ENCODE measurements around the gene CCDC24.

DNA sequence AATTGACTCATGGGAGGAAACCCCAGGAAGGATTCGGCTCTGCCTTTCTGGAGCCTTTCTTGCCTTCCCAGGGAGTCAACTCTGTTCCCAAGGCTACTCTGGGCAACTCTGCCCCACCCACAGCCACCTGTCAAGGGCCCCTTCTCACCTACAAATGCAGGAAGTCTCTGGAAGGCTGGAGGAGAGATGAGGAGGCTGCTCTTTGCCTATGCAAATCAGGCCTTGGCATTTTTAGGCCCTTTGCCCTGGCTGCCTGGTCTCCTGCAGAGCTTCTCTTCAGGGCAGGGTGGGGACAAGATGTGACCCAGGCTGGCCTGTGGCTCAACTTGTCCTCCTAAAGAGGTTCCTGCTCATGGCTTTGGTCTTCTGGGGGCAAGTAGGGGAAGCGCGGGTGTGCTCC is 34.4 kb downstream of the CCDC24 start:
- TF ChIP-seq, protein P1, sequence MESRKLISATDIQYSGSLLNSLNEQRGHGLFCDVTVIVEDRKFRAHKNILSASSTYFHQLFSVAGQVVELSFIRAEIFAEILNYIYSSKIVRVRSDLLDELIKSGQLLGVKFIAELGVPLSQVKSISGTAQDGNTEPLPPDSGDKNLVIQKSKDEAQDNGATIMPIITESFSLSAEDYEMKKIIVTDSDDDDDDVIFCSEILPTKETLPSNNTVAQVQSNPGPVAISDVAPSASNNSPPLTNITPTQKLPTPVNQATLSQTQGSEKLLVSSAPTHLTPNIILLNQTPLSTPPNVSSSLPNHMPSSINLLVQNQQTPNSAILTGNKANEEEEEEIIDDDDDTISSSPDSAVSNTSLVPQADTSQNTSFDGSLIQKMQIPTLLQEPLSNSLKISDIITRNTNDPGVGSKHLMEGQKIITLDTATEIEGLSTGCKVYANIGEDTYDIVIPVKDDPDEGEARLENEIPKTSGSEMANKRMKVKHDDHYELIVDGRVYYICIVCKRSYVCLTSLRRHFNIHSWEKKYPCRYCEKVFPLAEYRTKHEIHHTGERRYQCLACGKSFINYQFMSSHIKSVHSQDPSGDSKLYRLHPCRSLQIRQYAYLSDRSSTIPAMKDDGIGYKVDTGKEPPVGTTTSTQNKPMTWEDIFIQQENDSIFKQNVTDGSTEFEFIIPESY (CRISPR knock-in tag; IDR thresholded peaks at IDR 0.05) = no peak
- no peak for TF ChIP-seq POLR2A (IDR thresholded peaks at IDR 0.05; ENCODE audit: insufficient read depth in 1 of 2, low read depth in 2 of 2, low read length in 2 of 2)
- TF ChIP-seq, protein P2, sequence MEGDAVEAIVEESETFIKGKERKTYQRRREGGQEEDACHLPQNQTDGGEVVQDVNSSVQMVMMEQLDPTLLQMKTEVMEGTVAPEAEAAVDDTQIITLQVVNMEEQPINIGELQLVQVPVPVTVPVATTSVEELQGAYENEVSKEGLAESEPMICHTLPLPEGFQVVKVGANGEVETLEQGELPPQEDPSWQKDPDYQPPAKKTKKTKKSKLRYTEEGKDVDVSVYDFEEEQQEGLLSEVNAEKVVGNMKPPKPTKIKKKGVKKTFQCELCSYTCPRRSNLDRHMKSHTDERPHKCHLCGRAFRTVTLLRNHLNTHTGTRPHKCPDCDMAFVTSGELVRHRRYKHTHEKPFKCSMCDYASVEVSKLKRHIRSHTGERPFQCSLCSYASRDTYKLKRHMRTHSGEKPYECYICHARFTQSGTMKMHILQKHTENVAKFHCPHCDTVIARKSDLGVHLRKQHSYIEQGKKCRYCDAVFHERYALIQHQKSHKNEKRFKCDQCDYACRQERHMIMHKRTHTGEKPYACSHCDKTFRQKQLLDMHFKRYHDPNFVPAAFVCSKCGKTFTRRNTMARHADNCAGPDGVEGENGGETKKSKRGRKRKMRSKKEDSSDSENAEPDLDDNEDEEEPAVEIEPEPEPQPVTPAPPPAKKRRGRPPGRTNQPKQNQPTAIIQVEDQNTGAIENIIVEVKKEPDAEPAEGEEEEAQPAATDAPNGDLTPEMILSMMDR (CRISPR knock-in tag; IDR thresholded peaks at IDR 0.05) = no peak

Measured in HepG2 (cell line).